ENCODE data around the gene NECAP2.

DNA sequence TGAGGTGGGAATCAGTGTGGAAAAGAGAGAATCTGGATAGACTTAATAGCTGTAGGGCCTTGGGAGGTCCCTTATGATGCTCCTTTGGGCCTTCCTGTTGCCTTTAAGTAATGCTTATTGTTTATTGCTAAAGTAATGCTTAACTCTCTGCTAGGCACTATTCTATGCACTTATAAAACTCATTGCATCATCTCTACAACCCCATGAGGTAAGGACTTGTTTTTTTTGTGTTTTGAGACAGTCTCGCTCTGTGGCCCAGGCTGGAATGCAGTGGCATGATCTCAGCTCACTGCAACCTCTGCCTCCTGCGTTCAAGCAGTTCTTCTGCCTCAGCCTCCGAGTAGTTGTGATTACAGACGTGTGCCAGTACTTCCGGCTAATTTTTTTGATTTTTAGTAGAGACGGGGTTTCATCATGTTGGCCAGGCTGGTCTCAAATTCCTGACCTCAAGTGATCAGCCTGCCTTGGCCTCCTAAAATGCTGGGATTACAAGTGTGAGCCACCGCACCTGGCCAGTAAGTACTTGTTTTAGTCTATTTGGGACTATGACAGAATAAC lies 22.3 kb downstream of the NECAP2 start:
- TF ChIP-seq REST (IDR thresholded peaks at IDR 0.05; ENCODE audit: low read depth, low read length): no peak
- TF ChIP-seq NFIC (IDR thresholded peaks at IDR 0.05; ENCODE audit: borderline replicate concordance): no peak
- TF ChIP-seq, protein P1, sequence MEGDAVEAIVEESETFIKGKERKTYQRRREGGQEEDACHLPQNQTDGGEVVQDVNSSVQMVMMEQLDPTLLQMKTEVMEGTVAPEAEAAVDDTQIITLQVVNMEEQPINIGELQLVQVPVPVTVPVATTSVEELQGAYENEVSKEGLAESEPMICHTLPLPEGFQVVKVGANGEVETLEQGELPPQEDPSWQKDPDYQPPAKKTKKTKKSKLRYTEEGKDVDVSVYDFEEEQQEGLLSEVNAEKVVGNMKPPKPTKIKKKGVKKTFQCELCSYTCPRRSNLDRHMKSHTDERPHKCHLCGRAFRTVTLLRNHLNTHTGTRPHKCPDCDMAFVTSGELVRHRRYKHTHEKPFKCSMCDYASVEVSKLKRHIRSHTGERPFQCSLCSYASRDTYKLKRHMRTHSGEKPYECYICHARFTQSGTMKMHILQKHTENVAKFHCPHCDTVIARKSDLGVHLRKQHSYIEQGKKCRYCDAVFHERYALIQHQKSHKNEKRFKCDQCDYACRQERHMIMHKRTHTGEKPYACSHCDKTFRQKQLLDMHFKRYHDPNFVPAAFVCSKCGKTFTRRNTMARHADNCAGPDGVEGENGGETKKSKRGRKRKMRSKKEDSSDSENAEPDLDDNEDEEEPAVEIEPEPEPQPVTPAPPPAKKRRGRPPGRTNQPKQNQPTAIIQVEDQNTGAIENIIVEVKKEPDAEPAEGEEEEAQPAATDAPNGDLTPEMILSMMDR (IDR thresholded peaks at IDR 0.05): no peak
- no peak for TF ChIP-seq RAD21 (IDR thresholded peaks at IDR 0.05; ENCODE audit: low read length)
- no peak for TF ChIP-seq EZH2phosphoT487 (IDR thresholded peaks at IDR 0.05; ENCODE audit: borderline replicate concordance, low read depth)

All from SK-N-SH (cell line).